C4-2B (cell line): ENCODE measurements around the gene RNF130.

Experiments
- ZFX ChIP-seq: fragments of 450-650 bp; IDR thresholded peaks from 2 replicates; pipeline ENCODE4 v1.6.1; 2017
- TF ChIP-seq, protein P1 (sequence below): fragments of 450-650 bp; conservative IDR thresholded peaks from 2 replicates; pipeline ENCODE4 v1.5.1; 2017; ENCODE audit warnings: mild to moderate bottlenecking

DNA sequence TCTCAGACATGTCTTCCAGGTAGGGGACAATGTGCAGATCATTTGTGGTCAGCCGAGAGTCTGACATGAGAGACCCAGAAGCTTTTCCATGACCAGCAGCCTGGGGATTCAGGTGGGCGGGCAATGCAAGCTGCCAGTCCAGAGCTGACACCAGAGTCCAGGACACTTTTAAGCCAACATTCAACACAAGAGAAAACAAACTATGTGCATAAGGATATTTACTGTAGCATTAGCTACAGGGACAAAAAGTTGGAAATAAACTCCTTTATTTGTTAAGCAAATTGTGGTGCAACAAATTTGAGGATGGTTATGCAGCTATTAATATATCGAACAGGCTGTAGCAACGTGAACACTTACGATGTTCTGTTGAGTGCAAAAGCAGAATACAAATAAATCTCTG, 9.9 kb upstream of the RNF130 start:
- TF ChIP-seq, protein P1, sequence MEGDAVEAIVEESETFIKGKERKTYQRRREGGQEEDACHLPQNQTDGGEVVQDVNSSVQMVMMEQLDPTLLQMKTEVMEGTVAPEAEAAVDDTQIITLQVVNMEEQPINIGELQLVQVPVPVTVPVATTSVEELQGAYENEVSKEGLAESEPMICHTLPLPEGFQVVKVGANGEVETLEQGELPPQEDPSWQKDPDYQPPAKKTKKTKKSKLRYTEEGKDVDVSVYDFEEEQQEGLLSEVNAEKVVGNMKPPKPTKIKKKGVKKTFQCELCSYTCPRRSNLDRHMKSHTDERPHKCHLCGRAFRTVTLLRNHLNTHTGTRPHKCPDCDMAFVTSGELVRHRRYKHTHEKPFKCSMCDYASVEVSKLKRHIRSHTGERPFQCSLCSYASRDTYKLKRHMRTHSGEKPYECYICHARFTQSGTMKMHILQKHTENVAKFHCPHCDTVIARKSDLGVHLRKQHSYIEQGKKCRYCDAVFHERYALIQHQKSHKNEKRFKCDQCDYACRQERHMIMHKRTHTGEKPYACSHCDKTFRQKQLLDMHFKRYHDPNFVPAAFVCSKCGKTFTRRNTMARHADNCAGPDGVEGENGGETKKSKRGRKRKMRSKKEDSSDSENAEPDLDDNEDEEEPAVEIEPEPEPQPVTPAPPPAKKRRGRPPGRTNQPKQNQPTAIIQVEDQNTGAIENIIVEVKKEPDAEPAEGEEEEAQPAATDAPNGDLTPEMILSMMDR: no peak
- TF ChIP-seq ZFX: no peak
